CD4-positive, CD25-positive, alpha-beta regulatory T cell (primary cell): ENCODE results near the gene AMBRA1. TPM values are rescaled to one million over a fixed set of nuclear protein-coding genes. Genes with fewer than 3 reads are reported as not detected.
A peak's percentile ranks its signal among the peaks of the same experiment; 100 is the strongest.

Experiments
- ATAC-seq, 2 donors: fragments of 150-1000 bp; cut with Tn5 transposase; one replicate each; pipeline ENCODE4 v1.10.0; 2021; ENCODE audit warnings: low read depth in 2 of 2, moderate number of reproducible peaks in 2 of 2, moderate library complexity in 1 of 2
- DNase-seq, 3 donors: peaks; one replicate each; pipeline versions ENCODE4 v3.0.0 to v3.0.0-alpha.2; 2012 to 2022; ENCODE audit warnings: mixed read lengths in 1 of 3
- H3K27ac ChIP-seq: one replicate; pipeline ENCODE4 v1.7.0; 2013; ENCODE audit warnings: mild to moderate bottlenecking, low read length; ENCODE audit not compliant: insufficient read depth, poor library complexity, severe bottlenecking
- H3K27me3 ChIP-seq: one replicate; pipeline ENCODE4 v1.7.0; 2013; ENCODE audit warnings: low read length; ENCODE audit not compliant: control insufficient read depth, insufficient read depth
- H3K36me3 ChIP-seq: one replicate; pipeline ENCODE4 v1.7.0; 2013; ENCODE audit warnings: mild to moderate bottlenecking, low read length, moderate library complexity; ENCODE audit not compliant: control insufficient read depth, insufficient read depth
- H3K4me1 ChIP-seq: 2 replicates; pipeline ENCODE4 v1.7.0; 2013; ENCODE audit warnings: mild to moderate bottlenecking, low read length; ENCODE audit not compliant: insufficient read depth, control insufficient read depth, poor library complexity, severe bottlenecking
- H3K4me3 ChIP-seq: one replicate; pipeline ENCODE4 v1.7.0; 2013; ENCODE audit warnings: low read depth, mild to moderate bottlenecking, low read length, moderate library complexity
- H3K9me3 ChIP-seq, 2 experiments: 1 replicate in 1 of 2; 2 replicates in 1 of 2; pipeline ENCODE4 v1.7.0; 2013; ENCODE audit warnings: low read length in 2 of 2, mild to moderate bottlenecking in 1 of 2, moderate library complexity in 1 of 2; ENCODE audit not compliant: control insufficient read depth in 2 of 2
- H3K27ac Mint-ChIP-seq, 3 donors: one replicate each; pipeline ENCODE4 v1.8.0; 2020 to 2022; ENCODE audit warnings: mild to moderate bottlenecking in 3 of 3, mixed read lengths in 3 of 3, moderate library complexity in 2 of 3
- H3K27me3 Mint-ChIP-seq: one replicate; pipeline ENCODE4 v1.8.0; 2022; ENCODE audit warnings: mild to moderate bottlenecking, mixed read lengths
- H3K36me3 Mint-ChIP-seq: one replicate; pipeline ENCODE4 v1.8.0; 2020; ENCODE audit warnings: mixed read lengths
- H3K4me1 Mint-ChIP-seq, 4 donors: one replicate each; pipeline ENCODE4 v1.8.0; 2020 to 2022; ENCODE audit warnings: mixed read lengths in 4 of 4, mild to moderate bottlenecking in 1 of 4
- H3K4me3 Mint-ChIP-seq, 4 donors: one replicate each; pipeline ENCODE4 v1.8.0; 2020 to 2022; ENCODE audit warnings: mild to moderate bottlenecking in 4 of 4, mixed read lengths in 4 of 4, moderate library complexity in 3 of 4
- H3K9me3 Mint-ChIP-seq, 7 donors: one replicate each; pipeline ENCODE4 v1.8.0; 2020 to 2022; ENCODE audit warnings: mixed read lengths in 7 of 7, mild to moderate bottlenecking in 3 of 7, moderate library complexity in 2 of 7
- polyA plus RNA-seq, 4 donors: library from polyadenylated mRNA; unstranded; fragments of 300-500 nt; fragmentation: Illumina TruSeq; gene quantifications; one replicate each; pipeline ENCODE4 v1.2.3, GENCODE V29; 2021
- total RNA-seq: library from RNA; stranded (reverse); gene quantifications from one replicate; pipeline ENCODE4 v1.2.3, GENCODE V29; 2022

The AMBRA1 gene
- total and polyA plus RNA-seq, 5 donors from 2014 or later: 8.2 to 61.0 (median 12.3) TPM

DNA sequence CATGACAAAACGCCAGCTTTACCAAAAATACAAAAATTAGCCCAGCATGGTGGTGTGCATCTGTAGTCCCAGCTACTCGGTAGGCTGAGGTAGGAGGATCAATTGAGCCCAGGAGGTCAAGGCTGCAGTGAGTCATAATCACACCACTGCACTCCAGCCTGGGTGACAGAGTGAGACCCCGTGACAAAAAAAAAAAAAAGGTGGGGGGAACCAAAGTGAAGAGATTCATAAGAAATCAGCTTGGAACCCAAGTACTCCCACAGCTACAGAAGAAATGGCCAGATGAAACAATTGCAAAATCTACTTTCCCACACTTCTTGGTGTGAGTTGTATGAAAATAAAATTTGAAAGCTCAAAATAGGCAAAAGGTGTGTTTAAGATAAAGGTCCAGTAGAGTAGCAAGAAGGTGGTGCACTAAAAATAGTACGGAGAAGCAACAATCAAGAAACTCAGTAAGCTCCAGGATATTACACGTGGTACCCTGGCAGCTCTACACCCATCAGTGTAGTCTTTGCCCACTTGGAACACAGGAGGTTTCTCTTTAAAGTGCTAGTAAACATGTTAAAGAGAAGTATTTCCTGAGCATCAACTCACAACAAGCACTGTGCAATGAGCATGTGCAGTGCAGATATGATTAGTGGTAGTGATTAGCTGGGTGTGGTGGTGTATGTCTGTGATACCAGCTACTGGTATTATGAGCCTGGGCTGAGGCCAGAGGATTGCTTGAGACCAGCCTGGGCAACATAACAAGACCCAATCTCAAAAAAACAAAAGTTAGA, 17.9 kb upstream of the AMBRA1 start:
- Mint-ChIP-seq H3K4me1 (peaks cover 11 to 35% (median 21%) of the 10 kb centered on the region in 4 donors), H3K4me3 (peak overlapping the region in 3 of 4 donors; percentile 1 to 90 (median 77)), H3K36me3 (no peaks in the 10 kb centered on the region), H3K9me3 (no peaks in the 10 kb centered on the region), H3K27ac (peak overlapping the region in 1 of 3 donors; percentile 11), H3K27me3 (no peaks in the 10 kb centered on the region)
- Histone ChIP-seq H3K4me3 (peak overlapping the region; percentile 65), H3K4me1 (peaks cover 32% of the 10 kb centered on the region), H3K27me3 (no peaks in the 10 kb centered on the region), H3K36me3 (no peaks in the 10 kb centered on the region), H3K9me3 (no peaks in the 10 kb centered on the region), H3K27ac (peak overlapping the region; percentile 53)
- ATAC-seq (peak; percentile 71 to 76), DNase-seq (peak in 2 of 3 donors; percentile 11 to 55)

DNA sequence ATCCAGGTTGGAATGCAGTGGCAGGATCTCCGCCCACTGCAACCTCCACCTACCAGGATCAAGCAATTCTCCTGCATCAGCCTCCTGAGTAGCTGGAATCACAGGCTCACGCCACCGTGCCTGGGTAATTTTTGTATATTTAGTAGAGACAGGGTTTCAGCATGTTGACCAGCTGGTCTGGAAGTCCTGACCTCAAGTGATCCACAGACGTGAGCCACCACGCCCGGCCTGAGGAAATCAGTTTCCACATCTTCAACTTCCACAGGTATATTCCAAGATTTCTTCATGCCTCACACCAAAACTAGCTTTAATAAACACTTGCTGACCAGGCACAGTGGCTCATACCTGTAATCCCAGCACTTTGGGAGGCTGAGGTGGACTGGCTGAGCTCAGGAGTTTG, 15.6 kb upstream of the AMBRA1 start:
- Histone ChIP-seq H3K4me1 (peaks cover 19% of the 10 kb centered on the region), H3K9me3 (no peaks in the 10 kb centered on the region), H3K4me3 (no peak overlapping the region), H3K27me3 (no peaks in the 10 kb centered on the region), H3K27ac (no peak overlapping the region), H3K36me3 (no peaks in the 10 kb centered on the region)
- Mint-ChIP-seq H3K27me3 (no peaks in the 10 kb centered on the region), H3K9me3 (no peaks in the 10 kb centered on the region), H3K27ac (no peak overlapping the region), H3K4me1 (peaks cover 7 to 21% (median 16%) of the 10 kb centered on the region in 4 donors), H3K36me3 (no peaks in the 10 kb centered on the region), H3K4me3 (no peak overlapping the region)
- ATAC-seq (no peak), DNase-seq (no peak)

GRCh38 chr11:46607516-46607915, 13.7 kb upstream of the AMBRA1 start:
- H3K27me3 ChIP-seq: no peaks in the 10 kb centered on the region
- peaks cover 4% of the 10 kb centered on the region for H3K36me3 Mint-ChIP-seq
- peaks cover 7% of the 10 kb centered on the region for H3K36me3 ChIP-seq
- peaks cover 11% of the 10 kb centered on the region for H3K4me1 ChIP-seq
- H3K27ac Mint-ChIP-seq: no peak overlapping the region
- no peaks in the 10 kb centered on the region for H3K9me3 Mint-ChIP-seq
- H3K27ac ChIP-seq: no peak overlapping the region
- no peak overlapping the region for H3K4me3 Mint-ChIP-seq
- peaks cover 7 to 22% (median 13%) of the 10 kb centered on the region in 4 donors for H3K4me1 Mint-ChIP-seq
- H3K4me3 ChIP-seq: no peak overlapping the region
- ATAC-seq: no peak
- no peaks in the 10 kb centered on the region for H3K27me3 Mint-ChIP-seq
- DNase-seq: no peak
- H3K9me3 ChIP-seq: no peaks in the 10 kb centered on the region

DNA sequence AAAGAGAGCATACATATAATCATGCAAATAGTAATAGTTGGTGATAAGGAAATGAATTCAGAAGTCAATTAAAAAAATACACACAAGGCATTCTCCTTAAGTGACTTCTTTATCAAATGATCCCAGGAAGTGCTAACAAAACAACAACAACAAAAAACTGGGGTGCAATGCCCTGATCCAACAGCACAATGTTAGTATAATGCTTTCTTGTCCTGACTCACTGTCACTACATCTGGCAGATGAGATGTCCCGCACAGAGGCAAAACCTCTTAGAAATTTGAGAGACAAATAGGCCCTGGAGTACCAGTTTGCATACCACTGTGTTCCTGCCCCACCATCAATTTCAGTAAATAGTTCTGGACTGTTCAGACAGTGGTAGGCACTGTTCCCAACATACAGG, 11.0 kb upstream of the AMBRA1 start:
- H3K9me3 Mint-ChIP-seq: no peaks in the 10 kb centered on the region
- peaks cover 4% of the 10 kb centered on the region for H3K36me3 Mint-ChIP-seq
- ATAC-seq (no peak), DNase-seq (no peak)
- no peaks in the 10 kb centered on the region for H3K4me1 ChIP-seq
- peaks cover 3 to 10% (median 6%) of the 10 kb centered on the region in 4 donors for H3K4me1 Mint-ChIP-seq
- no peaks in the 10 kb centered on the region for H3K9me3 ChIP-seq
- H3K36me3 ChIP-seq: peaks cover 7% of the 10 kb centered on the region
- no peak overlapping the region for H3K4me3 Mint-ChIP-seq
- H3K27me3 Mint-ChIP-seq: no peaks in the 10 kb centered on the region
- H3K27me3 ChIP-seq: no peaks in the 10 kb centered on the region
- H3K27ac ChIP-seq: no peak overlapping the region
- peak overlapping the region in 2 of 3 donors; percentile 17 to 45 for H3K27ac Mint-ChIP-seq
- no peak overlapping the region for H3K4me3 ChIP-seq

- Histone ChIP-seq H3K27me3 (no peaks in the 10 kb centered on the region), H3K9me3 (no peaks in the 10 kb centered on the region), H3K27ac (no peak overlapping the region), H3K4me3 (no peak overlapping the region), H3K4me1 (no peaks in the 10 kb centered on the region), H3K36me3 (peaks cover 7% of the 10 kb centered on the region)
- no peaks in the 10 kb centered on the region for H3K9me3 Mint-ChIP-seq
- peaks cover 4% of the 10 kb centered on the region for H3K36me3 Mint-ChIP-seq
- peak overlapping the region in 1 of 3 donors; percentile 32 for H3K27ac Mint-ChIP-seq
- peaks cover 3 to 10% (median 6%) of the 10 kb centered on the region in 4 donors for H3K4me1 Mint-ChIP-seq
- H3K27me3 Mint-ChIP-seq: no peaks in the 10 kb centered on the region
- H3K4me3 Mint-ChIP-seq: no peak overlapping the region
- DNase-seq (no peak), ATAC-seq (no peak)
Observed at GRCh38 chr11:46603704-46604308, 10.0 kb upstream of the AMBRA1 start.

DNA sequence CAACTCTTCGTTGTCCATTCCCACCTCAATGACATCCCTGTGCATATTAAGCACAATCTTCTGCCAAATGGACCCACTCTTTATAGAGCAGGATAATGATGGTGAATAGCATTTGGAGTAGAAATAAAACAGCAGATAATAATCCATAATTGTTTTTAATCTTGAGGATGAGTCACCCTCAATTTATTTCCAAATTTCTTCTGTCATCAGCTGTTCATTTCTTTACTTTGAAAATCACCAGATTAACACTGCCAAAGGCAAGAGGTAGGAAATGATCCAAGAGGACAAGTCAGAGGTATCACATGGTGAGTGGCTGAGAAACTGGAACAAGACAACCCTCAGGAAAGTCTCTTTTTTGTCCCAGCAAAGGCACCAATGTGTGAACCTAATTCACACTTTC, 7.3 kb upstream of the AMBRA1 start:
- no peak overlapping the region for H3K4me3 ChIP-seq
- Mint-ChIP-seq H3K36me3 (peaks cover 4% of the 10 kb centered on the region), H3K27me3 (no peaks in the 10 kb centered on the region), H3K27ac (peak overlapping the region in 1 of 3 donors; percentile 38), H3K4me1 (peaks cover 0 to 6% (median 0%) of the 10 kb centered on the region in 4 donors), H3K9me3 (no peaks in the 10 kb centered on the region), H3K4me3 (no peak overlapping the region)
- H3K27ac ChIP-seq: no peak overlapping the region
- no peaks in the 10 kb centered on the region for H3K27me3 ChIP-seq
- DNase-seq (no peak), ATAC-seq (no peak)
- H3K4me1 ChIP-seq: no peaks in the 10 kb centered on the region
- H3K9me3 ChIP-seq: no peaks in the 10 kb centered on the region
- peaks cover 7% of the 10 kb centered on the region for H3K36me3 ChIP-seq

DNA sequence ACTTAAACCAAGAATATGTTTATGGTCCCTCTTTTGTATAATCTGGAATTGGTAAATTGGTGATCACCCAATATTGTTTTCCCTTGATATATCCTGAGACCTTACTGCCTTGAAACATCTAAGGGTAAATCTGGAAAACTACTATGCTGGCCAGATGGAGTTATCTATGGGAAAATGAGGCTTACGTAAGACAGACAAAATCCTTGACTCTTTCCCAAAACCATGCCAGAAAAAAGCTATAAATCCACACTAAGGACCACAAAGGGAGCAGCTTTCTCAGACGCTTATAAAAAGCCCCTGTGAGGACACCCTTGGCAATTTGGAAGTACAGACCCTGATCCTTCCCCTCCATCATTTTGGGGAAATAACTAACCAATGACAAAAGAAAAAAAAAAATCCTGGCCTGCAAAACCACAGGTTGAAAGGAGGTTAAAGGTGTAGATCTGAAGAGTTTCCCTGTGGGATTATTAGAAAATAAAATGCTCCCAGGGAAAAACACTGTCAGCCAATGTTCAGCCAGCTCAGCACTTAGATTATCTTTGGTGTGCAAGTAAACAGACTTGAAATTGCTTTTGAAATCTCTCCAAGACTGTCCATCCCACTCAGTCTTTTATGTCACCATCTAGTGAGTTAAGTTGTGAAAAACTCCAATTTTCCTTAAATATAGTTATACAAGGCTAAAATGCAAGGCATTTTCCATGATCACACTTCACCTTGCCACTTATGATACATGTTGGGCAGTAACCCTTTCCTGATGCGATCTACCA, 6.6 kb upstream of the AMBRA1 start:
- DNase-seq (no peak), ATAC-seq (no peak)
- Mint-ChIP-seq H3K9me3 (no peaks in the 10 kb centered on the region), H3K27me3 (no peaks in the 10 kb centered on the region), H3K4me3 (peak overlapping the region in 1 of 4 donors; percentile 21), H3K36me3 (peaks cover 4% of the 10 kb centered on the region), H3K27ac (peak overlapping the region in 1 of 3 donors; percentile 38), H3K4me1 (peaks cover 0 to 6% (median 0%) of the 10 kb centered on the region in 4 donors)
- Histone ChIP-seq H3K27me3 (no peaks in the 10 kb centered on the region), H3K27ac (no peak overlapping the region), H3K9me3 (no peaks in the 10 kb centered on the region), H3K36me3 (peaks cover 7% of the 10 kb centered on the region), H3K4me3 (no peak overlapping the region), H3K4me1 (no peaks in the 10 kb centered on the region)
